ENCODE measurements around the gene LPCAT4. TPM values are rescaled to one million over a fixed set of nuclear protein-coding genes. Genes with fewer than 3 reads are reported as not detected.
"Not testable (repeated sequence)": the region's sequence is repeated elsewhere in the genome, so short reads cannot be mapped to it uniquely, and the experiment has no call there.

Gene LPCAT4
- total RNA-seq, 1 experiment from 2014 or later: 77.1 TPM

- H2AFZ ChIP-seq (ENCODE audit: low read depth, low read length, poor library complexity, severe bottlenecking); CTCF ChIA-PET; H3K9me3 ChIP-seq (ENCODE audit: control insufficient read depth in 1 of 2, insufficient read depth in 1 of 2, low read depth in 1 of 2, low read length in 2 of 2); intact Hi-C loops (cut with micrococcal nuclease); H3K36me3 ChIP-seq (ENCODE audit: control insufficient read depth in 1 of 2, insufficient read depth in 2 of 2, low read length in 2 of 2); H3K9ac ChIP-seq (ENCODE audit: low read length); POLR2A ChIA-PET; H4K20me1 ChIP-seq (ENCODE audit: insufficient read depth); H3K4me1 ChIP-seq (ENCODE audit: control insufficient read depth in 1 of 2, insufficient read depth in 2 of 2, low read length in 2 of 2); DNase-seq (ENCODE audit: low read depth, low spot score); H3K9me2 ChIP-seq (ENCODE audit: insufficient read depth); H3K27ac ChIP-seq (ENCODE audit: low read depth, low read length); RAD21 ChIA-PET (ENCODE audit: low non-redundant PET in 1 of 2, low total read pairs in 2 of 2, uncharacterized antibody in 2 of 2, unreplicated experiment in 2 of 2); H3K27me3 ChIP-seq (ENCODE audit: insufficient read depth, low read length); H3K4me2 ChIP-seq (ENCODE audit: low read length); H3K79me2 ChIP-seq (ENCODE audit: insufficient read depth, low read length); ATAC-seq; BruUV-seq (replicated peaks); H3K4me3 ChIP-seq (replicated peaks in 1 of 2; ENCODE audit: low read depth in 1 of 2, low read length in 2 of 2): not testable (repeated sequence)
Measured at GRCh38 chr15:34381829-34382521, 15.0 kb upstream of the LPCAT4 start.

GRCh38 chr15:34380491-34380890 is 13.5 kb upstream of the LPCAT4 start:
- H2AFZ ChIP-seq (ENCODE audit: low read depth, low read length, poor library complexity, severe bottlenecking); POLR2A ChIA-PET; H3K9ac ChIP-seq (ENCODE audit: low read length); H3K9me2 ChIP-seq (ENCODE audit: insufficient read depth); H3K27me3 ChIP-seq (ENCODE audit: insufficient read depth, low read length); H3K79me2 ChIP-seq (ENCODE audit: insufficient read depth, low read length); H4K20me1 ChIP-seq (ENCODE audit: insufficient read depth); DNase-seq (ENCODE audit: low read depth, low spot score); H3K4me3 ChIP-seq (replicated peaks in 1 of 2; ENCODE audit: low read depth in 1 of 2, low read length in 2 of 2); intact Hi-C loops (cut with micrococcal nuclease); RAD21 ChIA-PET (ENCODE audit: low non-redundant PET in 1 of 2, low total read pairs in 2 of 2, uncharacterized antibody in 2 of 2, unreplicated experiment in 2 of 2); H3K36me3 ChIP-seq (ENCODE audit: control insufficient read depth in 1 of 2, insufficient read depth in 2 of 2, low read length in 2 of 2); CTCF ChIA-PET; BruUV-seq (replicated peaks); H3K4me2 ChIP-seq (ENCODE audit: low read length); H3K27ac ChIP-seq (ENCODE audit: low read depth, low read length); H3K9me3 ChIP-seq (ENCODE audit: control insufficient read depth in 1 of 2, insufficient read depth in 1 of 2, low read depth in 1 of 2, low read length in 2 of 2); H3K4me1 ChIP-seq (ENCODE audit: control insufficient read depth in 1 of 2, insufficient read depth in 2 of 2, low read length in 2 of 2); ATAC-seq: not testable (repeated sequence)

- Histone ChIP-seq H4K20me1 (ENCODE audit: insufficient read depth) (no peaks in the 10 kb centered on the region), H3K9me3 (ENCODE audit: control insufficient read depth in 1 of 2, insufficient read depth in 1 of 2, low read depth in 1 of 2, low read length in 2 of 2) (no peaks in the 10 kb centered on the region), H2AFZ (ENCODE audit: low read depth, low read length, poor library complexity, severe bottlenecking) (no peak overlapping the region), H3K79me2 (ENCODE audit: insufficient read depth, low read length) (no peaks in the 10 kb centered on the region), H3K9me2 (ENCODE audit: insufficient read depth) (no peaks in the 10 kb centered on the region), H3K4me1 (ENCODE audit: control insufficient read depth in 1 of 2, insufficient read depth in 2 of 2, low read length in 2 of 2) (no peaks in the 10 kb centered on the region), H3K27ac (ENCODE audit: low read depth, low read length) (no peak overlapping the region), H3K27me3 (ENCODE audit: insufficient read depth, low read length) (no peaks in the 10 kb centered on the region), H3K36me3 (ENCODE audit: control insufficient read depth in 1 of 2, insufficient read depth in 2 of 2, low read length in 2 of 2) (no peaks in the 10 kb centered on the region), H3K4me2 (ENCODE audit: low read length) (no peak overlapping the region), H3K4me3 (replicated peaks in 1 of 2; ENCODE audit: low read depth in 1 of 2, low read length in 2 of 2) (no peak overlapping the region), H3K9ac (ENCODE audit: low read length) (no peak overlapping the region)
- ChIA-PET CTCF (no interaction called here), RAD21 (ENCODE audit: low non-redundant PET in 1 of 2, low total read pairs in 2 of 2, uncharacterized antibody in 2 of 2, unreplicated experiment in 2 of 2) (no interaction called here), POLR2A (no interaction called here)
- intact Hi-C loops (cut with micrococcal nuclease): no loop called here
- no TSS peak for BruUV-seq (replicated peaks)
- DNase-seq (ENCODE audit: low read depth, low spot score) (no peak), ATAC-seq (no peak)
- TF ChIP-seq EZH2 (IDR thresholded peaks at IDR 0.05): no peak
- TF ChIP-seq CEBPB (IDR thresholded peaks at IDR 0.05; ENCODE audit: low read depth): no peak
- TF ChIP-seq, protein P1, sequence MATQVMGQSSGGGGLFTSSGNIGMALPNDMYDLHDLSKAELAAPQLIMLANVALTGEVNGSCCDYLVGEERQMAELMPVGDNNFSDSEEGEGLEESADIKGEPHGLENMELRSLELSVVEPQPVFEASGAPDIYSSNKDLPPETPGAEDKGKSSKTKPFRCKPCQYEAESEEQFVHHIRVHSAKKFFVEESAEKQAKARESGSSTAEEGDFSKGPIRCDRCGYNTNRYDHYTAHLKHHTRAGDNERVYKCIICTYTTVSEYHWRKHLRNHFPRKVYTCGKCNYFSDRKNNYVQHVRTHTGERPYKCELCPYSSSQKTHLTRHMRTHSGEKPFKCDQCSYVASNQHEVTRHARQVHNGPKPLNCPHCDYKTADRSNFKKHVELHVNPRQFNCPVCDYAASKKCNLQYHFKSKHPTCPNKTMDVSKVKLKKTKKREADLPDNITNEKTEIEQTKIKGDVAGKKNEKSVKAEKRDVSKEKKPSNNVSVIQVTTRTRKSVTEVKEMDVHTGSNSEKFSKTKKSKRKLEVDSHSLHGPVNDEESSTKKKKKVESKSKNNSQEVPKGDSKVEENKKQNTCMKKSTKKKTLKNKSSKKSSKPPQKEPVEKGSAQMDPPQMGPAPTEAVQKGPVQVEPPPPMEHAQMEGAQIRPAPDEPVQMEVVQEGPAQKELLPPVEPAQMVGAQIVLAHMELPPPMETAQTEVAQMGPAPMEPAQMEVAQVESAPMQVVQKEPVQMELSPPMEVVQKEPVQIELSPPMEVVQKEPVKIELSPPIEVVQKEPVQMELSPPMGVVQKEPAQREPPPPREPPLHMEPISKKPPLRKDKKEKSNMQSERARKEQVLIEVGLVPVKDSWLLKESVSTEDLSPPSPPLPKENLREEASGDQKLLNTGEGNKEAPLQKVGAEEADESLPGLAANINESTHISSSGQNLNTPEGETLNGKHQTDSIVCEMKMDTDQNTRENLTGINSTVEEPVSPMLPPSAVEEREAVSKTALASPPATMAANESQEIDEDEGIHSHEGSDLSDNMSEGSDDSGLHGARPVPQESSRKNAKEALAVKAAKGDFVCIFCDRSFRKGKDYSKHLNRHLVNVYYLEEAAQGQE (IDR thresholded peaks at IDR 0.05; ENCODE audit: low read depth): no peak
- no peak for TF ChIP-seq SRF (IDR thresholded peaks at IDR 0.05; ENCODE audit: low read depth)
- no peak for TF ChIP-seq EGR1 (IDR thresholded peaks at IDR 0.05; ENCODE audit: low read depth)
- no peak for TF ChIP-seq ZNF274 (IDR thresholded peaks at IDR 0.05; ENCODE audit: low read depth, low read length)
- TF ChIP-seq JUND (IDR thresholded peaks at IDR 0.05): no peak
- no peak for TF ChIP-seq ZFX (IDR thresholded peaks at IDR 0.05)
- no peak for TF ChIP-seq POLR2AphosphoS5 (IDR thresholded peaks at IDR 0.05; ENCODE audit: low read depth, low read length)
- TF ChIP-seq SP1 (IDR thresholded peaks at IDR 0.05; ENCODE audit: low read depth): no peak
- TF ChIP-seq SIN3A (IDR thresholded peaks at IDR 0.05; ENCODE audit: low read depth): no peak
- no peak for TF ChIP-seq POLR2A (IDR thresholded peaks at IDR 0.05; ENCODE audit: borderline replicate concordance, extremely low read depth, insufficient read depth, insufficient read length)
Measured at GRCh38 chr15:34376856-34377255, 9.9 kb upstream of the LPCAT4 start.
